GM10847 (cell line): Measurements from ENCODE around the gene PPP6R3.

ENCODE experiments used
- POLR2A ChIP-seq: IDR thresholded peaks from 2 replicates; pipeline ENCODE4 v1.6.1; 2011; ENCODE audit not compliant: insufficient read length; ENCODE audit errors: extremely low read depth

The PPP6R3 gene

GRCh38 chr11:68653486-68654430 lies 193.2 kb downstream of the PPP6R3 start:
- no peak for TF ChIP-seq POLR2A

GRCh38 chr11:68654978-68655377 lies 194.4 kb downstream of the PPP6R3 start:
- no peak for TF ChIP-seq POLR2A

- no peak for TF ChIP-seq POLR2A
These were observed 194.9 kb downstream of the PPP6R3 start for GRCh38 chr11:68655406-68655805.

GRCh38 chr11:68655806-68656205 lies 195.3 kb downstream of the PPP6R3 start:
- TF ChIP-seq POLR2A: no peak

- TF ChIP-seq POLR2A: no peak
These were observed 196.6 kb downstream of the PPP6R3 start for GRCh38 chr11:68657021-68657780.

- no peak for TF ChIP-seq POLR2A
These were observed 197.5 kb downstream of the PPP6R3 start for GRCh38 chr11:68658097-68658496.

GRCh38 chr11:68658661-68659060 lies 198.1 kb downstream of the PPP6R3 start:
- TF ChIP-seq POLR2A: no peak

GRCh38 chr11:68659158-68659921 lies 198.8 kb downstream of the PPP6R3 start:
- TF ChIP-seq POLR2A: no peak

GRCh38 chr11:68660066-68660810 lies 199.7 kb downstream of the PPP6R3 start:
- TF ChIP-seq POLR2A: no peak

GRCh38 chr11:68661014-68661413 lies 200.5 kb downstream of the PPP6R3 start:
- no peak for TF ChIP-seq POLR2A

- TF ChIP-seq POLR2A: no peak
These were observed 201.4 kb downstream of the PPP6R3 start for GRCh38 chr11:68661697-68662603.

- TF ChIP-seq POLR2A: no peak
These were observed 203.0 kb downstream of the PPP6R3 start for GRCh38 chr11:68663482-68664010.

- TF ChIP-seq POLR2A: no peak
These were observed 203.6 kb downstream of the PPP6R3 start for GRCh38 chr11:68664141-68664540.

- TF ChIP-seq POLR2A: no peak
These were observed 204.4 kb downstream of the PPP6R3 start for GRCh38 chr11:68664906-68665305.
